GM08714 (cell line): ENCODE results near the gene ZEB2.
A peak's percentile ranks its signal among the peaks of the same experiment; 100 is the strongest.

Experiments used
- H3K4me3 ChIP-seq: fragments of 200-500 bp; sonication (Bioruptor generic); 2 replicates; pipeline ENCODE4 v1.5.1; 2014; ENCODE audit warnings: mild to moderate bottlenecking, low read length, inconsistent platforms
- ZNF274 ChIP-seq: IDR thresholded peaks from 2 replicates; pipeline ENCODE4 v1.6.1; 2012; ENCODE audit warnings: mild to moderate bottlenecking, low read depth, low read length

ZEB2 gene

DNA sequence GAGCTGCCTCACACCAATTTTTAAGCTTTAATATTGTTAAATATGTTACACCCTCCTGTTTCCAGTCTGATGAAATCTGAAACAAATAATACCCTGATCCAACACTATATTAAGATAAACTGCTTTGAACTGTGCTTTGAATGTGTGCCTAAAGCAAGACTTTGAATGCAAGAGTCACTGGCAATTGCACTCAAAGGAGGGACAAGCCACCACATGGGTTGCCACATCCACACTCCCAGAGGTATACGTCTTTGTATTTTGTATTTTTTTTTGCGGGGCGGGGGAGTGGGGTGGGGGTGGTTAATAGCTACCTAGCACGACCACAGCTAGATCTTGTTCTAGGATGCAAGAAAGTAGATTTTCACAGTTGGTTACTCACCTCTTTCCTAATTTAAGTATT, 1.8 kb upstream of the ZEB2 start:
- no peak overlapping the region for H3K4me3 ChIP-seq
- TF ChIP-seq ZNF274, result no peak

DNA sequence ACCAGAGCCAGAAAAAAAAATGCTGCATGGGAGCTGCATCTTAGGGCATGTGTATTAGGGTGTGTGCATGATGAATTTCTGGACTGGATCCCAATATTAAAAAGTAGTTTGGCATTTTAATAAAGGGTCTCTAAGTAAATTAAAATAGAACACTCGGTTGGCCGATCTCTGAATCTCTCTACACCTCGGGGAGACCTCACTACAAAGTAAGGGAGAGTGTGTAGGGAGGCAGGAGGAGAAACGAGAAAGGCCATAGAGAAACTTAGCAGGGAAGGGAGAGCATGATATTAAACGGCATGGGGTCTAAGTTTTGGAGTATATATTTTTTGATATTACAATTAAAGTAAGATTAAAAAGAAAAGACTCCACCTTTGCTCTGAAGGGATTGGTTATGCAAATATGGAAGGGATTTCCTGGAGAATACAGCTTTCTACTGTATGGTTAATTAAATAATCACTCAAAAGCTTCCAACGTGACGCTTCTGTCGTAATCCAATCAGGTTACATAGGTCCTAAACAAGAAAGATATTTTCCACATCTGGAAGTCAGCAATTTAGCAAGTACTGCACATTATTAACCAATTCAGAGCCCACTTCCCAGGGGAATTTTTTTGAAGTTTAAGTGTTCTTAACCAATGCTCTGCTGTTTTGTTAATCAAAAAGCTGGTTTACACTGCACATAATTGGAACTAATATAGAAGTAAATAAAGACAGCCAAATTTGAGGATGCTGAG, 1.0 kb upstream of the ZEB2 start:
- H3K4me3 ChIP-seq, result no peak overlapping the region
- no peak for TF ChIP-seq ZNF274

DNA sequence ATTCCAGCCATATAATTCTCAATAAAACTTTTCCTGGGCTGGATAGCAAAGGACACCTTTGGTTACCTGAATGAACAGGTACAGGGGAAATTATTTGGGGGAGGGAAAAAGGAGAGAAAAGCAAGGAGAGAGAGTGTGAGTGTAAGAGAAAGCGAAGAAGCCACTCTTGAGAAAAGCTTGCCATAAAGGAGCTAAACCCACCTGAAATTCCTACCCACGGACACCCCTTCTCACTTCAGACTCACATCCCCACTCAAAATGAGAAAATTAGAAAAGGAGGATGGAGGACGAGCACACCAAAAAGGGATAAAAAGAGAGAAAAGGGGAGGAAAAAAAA, 354 bp downstream of the ZEB2 start:
- TF ChIP-seq ZNF274, result no peak
- H3K4me3 ChIP-seq, result peak overlapping the region; percentile 85

DNA sequence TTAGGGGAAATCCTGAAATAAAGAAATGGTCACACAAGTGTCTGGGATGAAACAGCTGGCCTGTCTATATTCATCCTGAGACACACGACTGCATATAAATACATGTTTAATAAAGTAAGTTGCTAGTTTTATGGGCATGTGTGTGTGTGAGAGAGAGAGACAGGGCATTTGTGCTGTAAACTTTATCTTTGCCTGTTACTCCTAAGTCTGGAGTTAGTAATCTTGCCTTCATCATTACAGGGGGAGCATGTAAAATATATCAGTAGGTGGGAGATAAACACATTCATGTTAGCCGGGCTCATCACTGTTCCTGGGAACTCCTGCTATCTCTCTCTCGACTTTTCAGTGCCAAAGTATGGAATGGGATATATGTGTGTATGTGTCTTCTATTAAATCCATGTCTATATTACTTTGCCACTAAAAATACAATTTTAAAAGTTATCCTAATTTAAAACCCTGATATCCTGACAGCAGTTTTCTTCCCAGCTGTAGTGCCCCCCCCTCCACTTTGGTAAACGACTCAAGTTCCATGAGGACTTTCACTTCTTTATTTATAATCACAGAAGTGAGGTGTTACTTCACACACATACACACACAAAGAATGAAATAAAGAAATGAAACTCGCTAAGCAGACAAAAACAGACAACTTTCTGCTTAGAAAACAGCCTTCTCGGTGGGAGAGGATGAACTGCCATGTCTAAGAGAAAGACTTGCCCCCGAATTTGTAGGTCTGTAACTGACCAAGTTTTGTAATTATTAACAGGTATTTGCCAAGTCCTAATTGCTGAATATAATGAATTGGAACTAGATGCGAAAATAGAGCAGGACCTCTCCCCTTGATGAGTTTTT, 947 bp downstream of the ZEB2 start:
- TF ChIP-seq ZNF274, result no peak
- peak overlapping the region; percentile 85 for H3K4me3 ChIP-seq

DNA sequence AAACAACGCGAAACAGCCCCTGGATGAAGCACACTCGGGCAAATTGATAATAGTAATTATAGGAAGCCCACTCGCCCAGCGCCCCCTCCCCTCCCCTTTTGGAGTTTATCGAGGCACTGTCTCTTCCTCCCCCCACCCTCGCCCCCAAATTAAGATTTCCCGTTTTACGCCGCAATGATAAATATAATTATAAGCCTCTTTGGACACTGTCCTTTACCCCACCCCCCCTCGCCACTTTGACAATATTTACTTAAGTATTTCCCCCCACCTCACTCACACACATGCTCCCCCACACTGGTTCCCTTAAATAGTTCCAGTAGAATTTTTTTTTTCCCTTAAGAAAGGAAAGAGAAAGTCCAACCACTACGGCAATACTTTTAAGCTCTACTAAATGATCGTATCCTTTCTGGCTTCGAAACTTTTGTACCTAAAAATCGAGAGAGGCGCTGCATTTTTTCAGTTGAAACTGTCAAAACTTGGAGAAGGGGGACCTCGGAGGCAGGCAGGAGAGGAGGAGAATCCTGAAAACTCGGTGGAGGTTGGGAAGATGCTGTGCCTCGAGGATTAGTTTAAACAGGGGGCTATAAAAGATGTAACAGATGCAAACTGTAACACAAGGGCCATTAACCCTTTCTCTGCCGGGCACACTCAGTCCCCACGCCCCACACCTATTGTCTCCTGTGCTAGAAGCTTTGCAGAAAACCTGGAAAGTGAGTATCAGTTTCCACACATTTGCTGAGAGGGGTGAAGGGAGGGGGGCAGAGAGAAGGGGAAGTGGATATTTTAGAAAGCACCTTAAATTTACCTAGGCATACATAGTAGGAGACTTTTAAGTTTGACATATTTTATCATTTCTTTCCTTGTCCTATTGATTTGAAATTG, 1.8 kb downstream of the ZEB2 start:
- H3K4me3 ChIP-seq, result peak overlapping the region; percentile 70
- no peak for TF ChIP-seq ZNF274

DNA sequence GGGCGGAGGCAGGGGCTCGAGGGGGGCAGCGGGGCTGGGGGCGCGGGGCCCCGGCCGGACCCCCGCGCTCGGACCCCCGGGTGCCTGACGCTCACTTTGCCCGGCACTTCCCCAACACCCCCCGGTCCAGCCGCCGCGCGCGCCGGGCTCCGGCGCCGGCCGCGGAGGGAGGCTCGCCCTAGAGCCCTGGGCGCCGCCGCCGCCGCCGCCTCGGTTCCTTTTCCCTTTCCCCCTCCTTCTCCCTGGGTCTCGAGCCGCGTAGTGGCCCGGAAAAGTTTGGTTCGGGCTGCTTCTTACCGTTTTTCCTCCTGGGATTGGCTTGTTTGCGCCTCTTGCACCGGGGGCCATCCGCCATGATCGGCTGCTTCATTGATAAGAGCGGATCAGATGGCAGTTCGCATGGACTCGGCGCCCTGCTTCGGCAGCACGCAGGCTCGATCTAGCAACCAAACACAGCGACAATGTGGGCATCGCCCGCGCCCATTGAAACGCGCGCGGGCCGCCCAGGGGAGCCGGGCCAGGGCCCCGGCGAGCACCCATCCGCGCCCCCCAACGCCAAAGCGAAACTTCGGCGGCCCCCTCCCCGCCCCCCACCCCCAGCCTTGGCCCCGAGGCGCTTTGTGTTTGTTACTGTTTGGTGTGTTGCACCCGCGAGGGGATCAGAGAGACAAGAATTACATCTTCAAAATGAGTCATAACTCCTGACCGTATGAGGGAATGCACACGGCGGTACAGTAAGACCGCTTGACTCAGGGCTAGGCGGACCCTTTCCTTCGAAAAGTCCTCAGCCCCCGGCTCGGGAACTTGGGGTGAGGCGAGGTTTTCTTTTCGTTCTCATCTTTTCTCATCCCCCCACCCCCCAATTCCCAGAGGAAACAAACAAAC, 2.7 kb downstream of the ZEB2 start:
- H3K4me3 ChIP-seq, result peak overlapping the region; percentile 70
- no peak for TF ChIP-seq ZNF274

DNA sequence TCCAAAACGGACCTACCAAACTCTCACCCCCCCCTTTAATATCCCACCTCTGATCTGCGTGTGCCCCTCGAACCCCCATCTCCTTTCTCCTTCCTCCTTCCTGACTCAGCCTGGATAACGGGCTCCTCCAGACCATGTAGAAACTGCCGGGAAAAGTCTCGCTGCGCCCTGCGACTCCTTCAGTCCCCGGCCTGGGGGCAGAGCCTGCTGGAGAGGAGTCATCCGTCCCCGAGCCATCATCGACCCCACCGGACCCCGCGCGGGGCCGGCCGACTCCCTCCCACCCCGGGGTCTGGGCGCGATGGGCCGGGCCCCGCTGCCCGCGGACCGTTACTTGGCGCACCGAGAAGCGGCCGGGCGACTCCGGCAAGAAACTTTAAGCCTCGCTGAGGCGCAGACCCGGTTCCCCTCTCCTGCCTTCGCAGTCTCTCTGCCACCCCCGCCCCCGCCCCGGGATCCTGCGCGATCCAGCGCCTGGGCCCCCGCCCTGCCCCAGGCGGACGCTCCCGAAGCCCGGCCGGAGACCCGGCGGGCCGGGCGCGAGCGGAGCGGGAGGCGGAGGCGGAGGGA, 3.4 kb downstream of the ZEB2 start:
- TF ChIP-seq ZNF274, result no peak
- peak overlapping the region; percentile 70 for H3K4me3 ChIP-seq

DNA sequence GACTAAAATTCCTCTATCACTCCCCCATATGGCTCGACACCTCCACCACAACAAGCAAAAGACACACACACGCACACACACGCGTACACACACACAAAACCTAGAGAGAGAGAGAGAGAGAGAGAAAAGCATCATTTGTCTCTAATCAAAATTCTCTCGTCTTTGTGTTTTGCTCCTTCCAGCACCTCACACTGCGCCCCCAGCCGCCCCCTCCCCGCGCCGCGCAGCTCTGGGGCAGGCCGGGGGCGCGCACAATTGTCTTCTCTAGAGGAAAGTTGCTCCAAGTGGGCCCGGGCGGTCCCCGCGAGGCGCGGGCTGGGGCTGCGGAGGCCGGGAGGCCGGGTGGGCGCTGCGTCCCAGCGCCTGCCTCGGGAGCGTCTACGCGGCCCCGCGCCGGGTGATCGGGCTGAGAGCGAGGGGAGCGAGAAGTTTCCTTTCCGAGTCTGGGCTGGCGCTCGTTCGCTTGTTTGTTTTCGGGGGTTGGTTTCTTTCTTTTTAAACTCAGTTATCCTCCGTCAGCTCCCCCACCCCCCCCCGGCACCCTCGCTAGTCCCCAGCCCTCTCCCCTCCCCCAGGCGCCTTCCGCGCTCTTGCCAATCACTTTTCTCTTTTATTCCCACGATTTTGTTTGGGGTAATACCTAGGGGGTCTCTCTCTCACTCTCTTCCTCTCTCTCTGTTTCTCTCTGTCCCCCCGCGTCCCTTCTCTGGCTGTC, 4.1 kb downstream of the ZEB2 start:
- no peak for TF ChIP-seq ZNF274
- H3K4me3 ChIP-seq, result peak overlapping the region; percentile 70

DNA sequence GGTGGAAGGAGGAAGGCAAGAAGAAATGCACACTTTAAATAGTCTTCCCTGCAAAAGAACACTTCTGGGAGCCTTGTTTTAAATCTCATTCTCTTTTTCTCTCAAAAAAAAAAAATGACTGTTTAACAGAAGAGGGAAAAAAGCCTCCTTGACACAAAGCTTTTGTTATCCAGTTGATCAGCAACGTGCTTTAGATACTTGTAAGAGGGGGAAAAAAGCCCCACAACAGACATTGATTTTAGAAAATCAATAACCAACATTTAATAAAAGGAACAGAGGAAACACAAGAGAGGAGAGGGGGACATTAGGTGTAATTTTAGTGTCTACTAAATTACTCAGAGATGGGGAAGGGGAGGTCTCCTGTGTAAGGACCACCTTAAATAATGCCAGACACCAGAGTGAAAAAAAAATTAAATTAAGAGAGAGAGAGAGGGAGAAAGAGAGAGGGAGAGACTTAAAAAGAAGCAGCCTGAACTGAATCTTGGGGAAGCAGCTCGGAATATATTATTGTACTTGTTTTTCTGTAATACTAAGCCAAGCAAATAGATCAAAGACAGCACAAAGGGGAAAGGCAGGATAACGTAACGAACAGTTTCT, 4.7 kb downstream of the ZEB2 start:
- no peak for TF ChIP-seq ZNF274
- peak overlapping the region; percentile 70 for H3K4me3 ChIP-seq

DNA sequence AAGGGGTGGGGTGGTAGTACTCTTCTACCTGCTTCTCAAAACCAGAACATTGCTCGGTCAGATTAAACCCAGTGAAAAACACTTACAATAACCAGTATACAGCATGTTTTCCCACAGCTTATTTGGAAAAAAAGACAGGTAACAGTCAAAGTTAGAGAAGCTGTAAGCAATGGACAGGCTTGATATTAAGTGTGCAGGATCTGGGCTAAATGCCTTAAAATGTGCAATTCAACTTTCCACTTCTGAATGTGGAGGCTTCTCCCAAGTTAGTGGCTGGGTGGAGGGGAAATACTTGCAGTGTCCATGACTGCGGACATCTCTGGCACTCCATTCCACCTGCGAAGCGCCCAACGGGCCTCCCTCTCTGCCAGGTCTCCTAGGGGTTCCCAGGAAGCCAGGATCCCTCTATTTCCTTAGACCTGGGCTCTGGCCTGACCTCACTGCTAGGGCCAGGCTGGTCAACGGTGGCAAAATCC, 5.3 kb downstream of the ZEB2 start:
- H3K4me3 ChIP-seq, result no peak overlapping the region
- TF ChIP-seq ZNF274, result no peak

DNA sequence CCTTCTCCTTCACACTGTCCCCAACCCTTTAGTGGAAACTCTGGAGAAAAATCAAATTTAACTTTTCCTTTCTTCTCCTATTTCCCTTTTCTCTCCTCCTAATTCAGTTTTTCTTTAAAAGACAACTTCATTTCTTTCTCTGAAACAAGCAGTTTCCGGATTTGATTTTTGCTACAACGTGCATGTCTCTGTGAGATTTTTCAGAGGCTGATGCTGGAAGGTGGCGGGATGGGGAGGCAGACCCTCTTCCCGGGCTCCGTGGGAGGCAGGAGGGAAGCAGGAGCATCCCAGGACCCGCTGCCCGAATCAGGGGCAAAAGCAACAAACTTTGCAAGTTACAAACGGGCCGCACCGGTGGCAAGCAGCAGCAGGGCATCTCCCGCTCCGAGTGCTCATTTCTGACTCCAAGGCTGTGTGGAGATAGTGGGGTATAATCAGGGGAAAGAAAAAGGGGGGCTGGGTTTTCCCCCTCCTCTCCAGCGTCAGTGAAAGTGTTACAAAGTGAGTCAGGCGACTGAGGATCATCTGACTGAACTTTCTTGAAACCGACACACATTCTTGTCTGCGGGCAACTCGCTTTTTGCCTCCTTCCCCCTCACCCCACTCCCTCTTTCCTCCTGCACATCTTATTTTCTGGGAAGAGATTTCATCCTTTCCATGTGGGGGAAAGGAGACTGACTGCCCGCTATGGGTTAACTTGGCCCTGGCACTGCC, 6.4 kb downstream of the ZEB2 start:
- no peak for TF ChIP-seq ZNF274
- no peak overlapping the region; the same call in 1 of the 2 replicates for H3K4me3 ChIP-seq
